Central memory CD8-positive, alpha-beta T cell (primary cell): ENCODE data around the gene MPV17L2.
A peak's percentile ranks its signal among the peaks of the same experiment; 100 is the strongest.

Experiments
- ATAC-seq: fragments of 150-1000 bp; cut with Tn5 transposase; replicated peaks from 2 replicates; pipeline ENCODE4 v1.10.0; 2022; ENCODE audit warnings: mild to moderate bottlenecking, moderate FRiP score, moderate number of reproducible peaks; ENCODE audit not compliant: poor library complexity, severe bottlenecking; ENCODE audit errors: extremely low read depth
- DNase-seq, 2 donors: peaks; one replicate each; pipeline ENCODE4 v3.0.0; 2021; ENCODE audit warnings: low spot score in 2 of 2
- H3K27ac Mint-ChIP-seq: one replicate; pipeline ENCODE4 v1.8.0; 2022; ENCODE audit warnings: low read depth, mild to moderate bottlenecking, moderate library complexity, mixed read lengths
- H3K27me3 Mint-ChIP-seq: one replicate; pipeline ENCODE4 v1.8.0; 2022; ENCODE audit warnings: mixed read lengths
- H3K36me3 Mint-ChIP-seq: one replicate; pipeline ENCODE4 v1.8.0; 2022; ENCODE audit warnings: mild to moderate bottlenecking, moderate library complexity, mixed read lengths; ENCODE audit not compliant: insufficient read depth
- H3K4me1 Mint-ChIP-seq: one replicate; pipeline ENCODE4 v1.8.0; 2022; ENCODE audit warnings: mixed read lengths
- H3K4me3 Mint-ChIP-seq: one replicate; pipeline ENCODE4 v1.8.0; 2022; ENCODE audit warnings: mild to moderate bottlenecking, moderate library complexity, mixed read lengths
- H3K9me3 Mint-ChIP-seq: one replicate; pipeline ENCODE4 v1.8.0; 2022; ENCODE audit warnings: mixed read lengths

The MPV17L2 gene

DNA sequence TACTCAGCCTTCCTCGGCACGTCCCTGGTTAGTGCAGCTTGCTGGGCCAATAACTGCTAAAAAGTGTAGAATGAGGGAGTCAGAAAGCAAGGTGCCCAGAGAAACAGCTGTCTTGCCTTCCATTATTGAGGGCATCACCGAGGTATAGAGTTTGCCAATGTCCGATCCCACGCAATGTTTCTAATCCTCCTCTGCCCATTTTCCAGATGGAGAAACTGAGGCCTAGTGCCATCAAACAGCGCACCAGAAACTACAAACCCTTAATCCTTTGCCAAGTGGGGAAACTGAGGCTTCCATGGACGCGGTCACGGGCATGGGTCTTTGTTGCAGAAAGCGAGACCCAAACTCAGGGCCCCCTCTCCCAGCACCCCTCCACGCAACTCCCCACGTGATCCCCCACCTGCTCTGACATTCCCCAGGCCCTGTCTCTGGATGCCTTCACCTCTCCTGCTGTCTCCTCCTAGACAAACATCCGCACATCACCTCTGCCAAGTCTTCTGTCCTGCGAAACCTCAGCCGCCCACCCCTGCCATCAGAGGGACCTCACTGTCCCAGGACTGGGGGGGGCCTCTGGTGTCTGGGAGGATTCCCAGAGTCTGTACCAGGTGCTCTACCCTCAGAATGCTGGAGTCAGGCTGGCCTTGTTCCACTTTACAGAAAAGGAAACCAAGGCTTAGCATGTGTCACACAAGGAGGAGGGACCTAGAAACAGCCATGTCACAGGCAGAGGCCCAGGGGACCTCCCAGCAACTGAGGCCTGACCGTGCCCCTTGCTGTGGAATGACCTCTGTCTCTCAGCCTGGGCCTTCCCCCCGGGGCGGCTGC lies 34.1 kb downstream of the MPV17L2 start:
- ATAC-seq = no peak
- peaks cover 14% of the 10 kb centered on the region for H3K4me1 Mint-ChIP-seq
- peaks cover 7% of the 10 kb centered on the region for H3K36me3 Mint-ChIP-seq
- H3K27ac Mint-ChIP-seq = no peak overlapping the region
- no peaks in the 10 kb centered on the region for H3K9me3 Mint-ChIP-seq
- no peak for DNase-seq
- H3K27me3 Mint-ChIP-seq = peaks cover 89% of the 10 kb centered on the region
- H3K4me3 Mint-ChIP-seq = no peak overlapping the region

DNA sequence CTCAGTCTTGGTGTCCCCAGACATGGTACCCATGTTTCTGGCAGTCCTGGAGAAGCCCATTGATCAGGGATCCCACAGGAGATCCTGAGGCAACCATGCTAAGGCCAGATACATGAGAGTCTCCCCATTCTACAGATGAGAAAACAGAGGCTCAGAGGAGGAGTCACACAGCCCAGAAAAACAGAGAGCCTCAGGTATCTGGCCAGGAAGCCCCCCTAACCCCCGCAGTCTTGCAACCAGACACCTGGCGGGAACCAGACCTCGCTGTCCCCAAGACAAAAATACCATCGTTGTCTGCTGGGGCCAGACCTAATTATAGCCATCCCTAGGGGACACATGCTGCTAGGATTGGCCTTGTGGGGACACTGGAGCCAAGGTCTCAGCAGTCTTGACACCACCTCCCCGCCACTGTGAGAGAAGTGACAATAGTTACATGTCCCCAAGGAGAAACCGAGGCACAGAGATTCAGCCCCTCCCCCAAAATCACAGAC lies 34.8 kb downstream of the MPV17L2 start:
- Mint-ChIP-seq H3K9me3 (no peaks in the 10 kb centered on the region), H3K4me3 (no peak overlapping the region), H3K4me1 (peaks cover 14% of the 10 kb centered on the region), H3K27me3 (peaks cover 89% of the 10 kb centered on the region), H3K36me3 (peaks cover 7% of the 10 kb centered on the region), H3K27ac (no peak overlapping the region)
- DNase-seq (no peak), ATAC-seq (no peak)

DNA sequence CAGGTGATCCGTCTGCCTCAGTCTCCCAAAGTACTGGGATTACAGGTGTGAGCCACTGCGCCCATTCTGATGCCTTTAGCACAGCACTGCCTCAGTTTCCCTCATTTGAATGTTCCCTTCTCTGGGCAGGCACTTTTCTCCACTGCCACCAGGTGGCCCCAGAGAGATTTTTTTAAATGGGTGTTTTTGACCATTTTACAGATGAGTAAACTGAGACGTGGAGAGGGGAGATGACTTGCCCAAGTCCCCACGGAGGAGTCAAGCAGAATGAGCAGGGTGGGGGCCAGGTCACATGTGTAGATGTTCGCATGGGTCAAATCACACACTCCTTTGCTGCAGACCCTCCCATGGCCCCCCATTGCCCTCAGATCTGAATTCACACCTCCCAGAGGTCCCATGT lies 36.5 kb downstream of the MPV17L2 start:
- no peaks in the 10 kb centered on the region for H3K9me3 Mint-ChIP-seq
- H3K4me1 Mint-ChIP-seq = peaks cover 5% of the 10 kb centered on the region
- H3K27ac Mint-ChIP-seq = no peak overlapping the region
- ATAC-seq (no peak), DNase-seq (no peak)
- H3K27me3 Mint-ChIP-seq = peaks cover 90% of the 10 kb centered on the region
- no peak overlapping the region for H3K4me3 Mint-ChIP-seq
- peaks cover 8% of the 10 kb centered on the region for H3K36me3 Mint-ChIP-seq

DNA sequence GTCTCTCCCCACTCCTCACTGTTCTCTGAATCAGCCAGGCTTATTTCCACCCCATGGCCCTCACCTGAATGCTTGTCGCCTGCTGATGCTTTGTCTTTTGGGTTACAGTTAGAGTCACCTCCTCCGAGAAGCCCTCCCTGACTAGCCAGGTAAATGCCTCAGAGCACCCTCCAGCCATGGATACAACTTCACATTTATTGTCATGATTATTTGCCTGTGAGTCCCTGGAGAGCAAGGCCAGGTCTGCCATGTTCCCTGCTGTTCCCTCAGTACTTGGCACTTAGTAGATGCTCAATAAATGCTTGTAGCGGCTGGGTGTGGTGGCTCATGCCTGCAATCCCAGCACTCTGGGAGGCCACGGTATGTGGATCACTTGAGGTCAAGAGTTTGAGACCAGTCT lies 36.9 kb downstream of the MPV17L2 start:
- no peaks in the 10 kb centered on the region for H3K9me3 Mint-ChIP-seq
- peaks cover 8% of the 10 kb centered on the region for H3K36me3 Mint-ChIP-seq
- no peak overlapping the region for H3K4me3 Mint-ChIP-seq
- peaks cover 90% of the 10 kb centered on the region for H3K27me3 Mint-ChIP-seq
- ATAC-seq = no peak
- peaks cover under 1% of the 10 kb centered on the region for H3K4me1 Mint-ChIP-seq
- DNase-seq = no peak
- no peak overlapping the region for H3K27ac Mint-ChIP-seq

DNA sequence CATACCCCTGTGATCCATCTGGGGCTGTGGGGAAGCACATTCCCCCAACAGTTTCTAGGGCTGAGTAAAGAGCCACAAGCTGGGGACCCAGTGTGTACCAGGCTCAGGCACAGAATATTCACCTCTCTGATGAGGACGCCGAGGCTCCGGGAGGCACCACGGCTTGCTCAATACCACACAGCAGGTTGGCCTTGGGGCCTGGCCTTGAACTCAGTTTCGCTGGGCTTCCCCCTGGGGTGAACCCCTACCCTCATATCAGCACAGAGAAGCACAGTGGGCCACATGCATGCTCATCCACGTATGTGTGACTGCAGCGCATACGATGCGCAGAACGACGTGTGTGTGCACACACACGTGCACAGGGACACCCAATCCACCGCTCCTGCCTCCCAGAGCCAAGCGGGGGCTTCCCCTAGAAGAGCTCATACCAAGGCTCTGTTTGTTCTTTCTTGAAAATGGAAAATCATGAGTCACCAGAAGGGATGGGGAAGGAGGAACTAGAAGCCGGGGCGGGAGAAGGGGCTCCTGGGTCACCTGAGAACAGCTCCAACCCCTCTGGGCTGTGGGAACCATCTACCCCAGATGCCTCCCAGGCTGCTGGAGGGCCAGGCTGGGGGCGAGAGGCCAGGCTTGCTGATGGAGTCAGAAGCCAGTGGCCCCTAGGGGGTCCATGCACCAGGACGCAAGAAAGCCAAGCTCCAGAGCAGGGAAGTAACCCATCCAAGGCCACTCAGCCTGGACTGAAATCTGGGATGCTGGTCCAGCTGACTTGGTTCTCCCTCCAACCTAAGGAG lies 38.1 kb downstream of the MPV17L2 start:
- ATAC-seq = no peak
- peaks cover 90% of the 10 kb centered on the region for H3K27me3 Mint-ChIP-seq
- no peak overlapping the region for H3K4me3 Mint-ChIP-seq
- peak overlapping the region; percentile 53 for H3K27ac Mint-ChIP-seq
- no peaks in the 10 kb centered on the region for H3K4me1 Mint-ChIP-seq
- H3K36me3 Mint-ChIP-seq = peaks cover 6% of the 10 kb centered on the region
- no peaks in the 10 kb centered on the region for H3K9me3 Mint-ChIP-seq
- DNase-seq = no peak

DNA sequence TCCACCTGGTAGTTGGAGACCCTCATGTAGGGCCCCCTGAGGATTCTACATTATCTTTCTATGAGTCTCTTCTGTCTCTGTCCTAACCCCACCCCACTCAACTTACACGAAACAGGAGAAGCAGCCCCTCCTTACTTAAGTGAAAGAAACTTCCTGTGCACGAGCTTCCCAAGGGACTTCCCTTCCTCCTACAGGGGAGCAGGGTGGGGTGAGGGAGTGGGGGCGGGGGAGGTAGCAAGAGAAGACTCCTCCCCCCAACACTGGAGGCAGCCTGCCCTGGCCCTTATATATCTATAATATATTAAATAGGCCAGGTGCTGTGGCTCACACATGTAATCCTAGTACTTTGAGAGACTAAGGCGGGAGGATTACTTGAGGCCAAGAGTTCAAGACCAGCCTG lies 38.8 kb downstream of the MPV17L2 start:
- H3K4me3 Mint-ChIP-seq = no peak overlapping the region
- no peaks in the 10 kb centered on the region for H3K9me3 Mint-ChIP-seq
- peaks cover 6% of the 10 kb centered on the region for H3K36me3 Mint-ChIP-seq
- DNase-seq (no peak), ATAC-seq (no peak)
- H3K4me1 Mint-ChIP-seq = no peaks in the 10 kb centered on the region
- no peak overlapping the region for H3K27ac Mint-ChIP-seq
- peaks cover 90% of the 10 kb centered on the region for H3K27me3 Mint-ChIP-seq

DNA sequence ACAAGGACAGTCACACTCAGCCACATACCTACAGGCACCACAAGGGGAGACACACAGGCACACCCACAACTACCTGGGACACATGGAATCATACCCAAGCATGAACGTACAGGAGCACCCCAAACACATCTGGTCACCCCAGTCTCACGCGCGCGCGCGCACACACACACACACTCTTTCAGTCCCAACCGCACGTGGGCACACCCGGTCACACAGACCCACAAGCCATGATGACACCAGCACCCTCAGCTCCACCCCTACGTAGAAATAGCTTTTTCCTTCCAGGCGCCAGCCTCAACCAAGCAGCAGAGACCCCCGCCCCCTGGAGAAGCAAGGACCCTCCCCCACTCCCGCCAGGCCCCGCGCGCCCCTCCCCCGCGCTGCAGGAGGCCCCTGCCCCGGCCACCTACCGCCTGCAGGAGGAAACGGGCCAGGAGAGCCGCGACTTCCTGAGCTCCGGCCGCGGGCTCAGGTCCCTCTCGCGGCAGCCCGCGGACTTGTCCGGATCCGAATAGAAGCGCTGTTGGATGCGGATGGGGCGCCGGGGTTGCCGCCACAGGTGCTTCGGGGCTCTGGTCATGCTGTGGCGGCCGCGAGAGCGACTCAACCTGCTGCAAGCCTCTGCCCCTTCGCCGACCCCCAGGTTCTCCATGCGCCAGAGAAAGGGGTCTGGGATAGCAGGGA lies 39.7 kb downstream of the MPV17L2 start:
- Mint-ChIP-seq H3K4me3 (no peak overlapping the region), H3K36me3 (peaks cover 6% of the 10 kb centered on the region), H3K27ac (no peak overlapping the region), H3K4me1 (no peaks in the 10 kb centered on the region), H3K27me3 (peaks cover 86% of the 10 kb centered on the region), H3K9me3 (no peaks in the 10 kb centered on the region)
- ATAC-seq (no peak), DNase-seq (no peak)

DNA sequence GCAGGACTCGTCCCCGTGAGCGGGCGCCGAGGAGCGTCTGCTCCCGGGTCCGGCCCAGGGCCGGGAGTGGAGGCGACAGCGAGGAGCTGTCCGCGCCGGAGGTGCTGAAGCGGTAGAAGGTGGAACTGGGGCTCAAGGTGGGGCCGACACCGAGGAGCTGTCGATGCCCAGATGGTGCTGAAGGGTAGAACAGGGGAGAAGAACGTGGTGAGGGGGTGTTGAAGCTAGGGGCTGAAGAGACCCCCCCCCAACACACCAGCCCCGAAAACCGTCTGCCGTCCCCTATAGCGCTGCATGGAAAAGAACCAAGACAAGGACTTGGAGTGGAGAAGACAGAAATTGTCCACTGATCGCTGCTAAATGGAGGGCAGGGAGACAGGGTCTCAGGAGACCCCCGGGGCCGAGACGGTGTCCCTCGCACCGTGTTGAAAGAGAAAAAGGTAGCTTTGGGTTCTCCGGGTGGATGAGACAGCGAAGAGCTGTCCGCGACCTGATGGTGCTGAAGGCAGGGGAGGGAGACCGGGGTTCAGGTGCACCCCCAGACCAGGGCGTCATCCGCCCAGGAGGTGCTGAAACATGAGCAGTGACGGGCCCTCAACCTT lies 40.3 kb downstream of the MPV17L2 start:
- Mint-ChIP-seq H3K36me3 (peaks cover 6% of the 10 kb centered on the region), H3K4me3 (no peak overlapping the region), H3K9me3 (no peaks in the 10 kb centered on the region), H3K27me3 (peaks cover 80% of the 10 kb centered on the region), H3K27ac (no peak overlapping the region), H3K4me1 (no peaks in the 10 kb centered on the region)
- peak; percentile 56 for ATAC-seq
- DNase-seq = peak in 1 of 2 donors; percentile 25

DNA sequence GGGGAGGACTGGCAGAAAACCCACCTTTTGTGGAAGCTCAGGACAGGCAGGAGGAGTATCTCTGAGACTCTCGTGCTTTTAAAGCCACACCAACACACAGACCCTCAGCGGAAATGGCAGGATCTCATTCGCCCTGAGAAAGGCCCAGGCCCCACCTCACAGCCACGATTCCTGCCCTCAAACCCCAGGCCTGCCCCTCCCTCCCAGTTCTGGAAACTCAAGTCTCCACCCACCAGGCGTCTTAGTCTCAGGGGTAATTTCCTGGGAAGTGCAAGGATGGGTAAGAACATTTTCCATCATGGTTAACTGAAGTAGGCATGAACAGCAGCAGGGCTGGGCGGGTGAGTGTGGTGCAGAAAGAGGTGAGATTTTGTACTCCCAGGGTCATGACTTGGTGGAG lies 41.2 kb downstream of the MPV17L2 start:
- H3K27me3 Mint-ChIP-seq = peaks cover 84% of the 10 kb centered on the region
- DNase-seq = no peak
- no peak overlapping the region for H3K27ac Mint-ChIP-seq
- ATAC-seq = no peak
- H3K9me3 Mint-ChIP-seq = no peaks in the 10 kb centered on the region
- H3K36me3 Mint-ChIP-seq = peaks cover 6% of the 10 kb centered on the region
- no peak overlapping the region for H3K4me3 Mint-ChIP-seq
- no peaks in the 10 kb centered on the region for H3K4me1 Mint-ChIP-seq

DNA sequence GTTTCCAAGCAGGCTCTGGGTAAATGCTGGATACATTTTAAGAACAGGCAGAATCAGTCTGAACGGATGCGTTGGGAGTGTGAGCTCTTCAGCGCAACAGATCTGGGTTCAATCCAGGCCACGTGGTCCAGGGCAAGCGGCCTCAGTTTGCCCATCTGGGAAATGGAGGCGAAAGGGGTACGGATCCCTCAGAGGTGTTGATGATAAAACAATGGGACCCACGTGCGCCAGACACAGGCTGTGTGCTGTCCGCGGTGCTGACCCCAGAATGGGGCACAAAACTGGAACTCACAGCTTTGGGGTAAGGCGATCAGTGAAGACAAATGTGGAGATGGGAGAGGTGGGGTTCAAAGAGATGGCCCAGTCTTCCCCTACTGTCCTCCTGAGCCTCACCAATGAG lies 46.3 kb downstream of the MPV17L2 start:
- Mint-ChIP-seq H3K36me3 (no peaks in the 10 kb centered on the region), H3K4me3 (no peak overlapping the region), H3K27ac (no peak overlapping the region), H3K4me1 (no peaks in the 10 kb centered on the region), H3K27me3 (peaks cover 39% of the 10 kb centered on the region), H3K9me3 (no peaks in the 10 kb centered on the region)
- DNase-seq (no peak), ATAC-seq (no peak)

DNA sequence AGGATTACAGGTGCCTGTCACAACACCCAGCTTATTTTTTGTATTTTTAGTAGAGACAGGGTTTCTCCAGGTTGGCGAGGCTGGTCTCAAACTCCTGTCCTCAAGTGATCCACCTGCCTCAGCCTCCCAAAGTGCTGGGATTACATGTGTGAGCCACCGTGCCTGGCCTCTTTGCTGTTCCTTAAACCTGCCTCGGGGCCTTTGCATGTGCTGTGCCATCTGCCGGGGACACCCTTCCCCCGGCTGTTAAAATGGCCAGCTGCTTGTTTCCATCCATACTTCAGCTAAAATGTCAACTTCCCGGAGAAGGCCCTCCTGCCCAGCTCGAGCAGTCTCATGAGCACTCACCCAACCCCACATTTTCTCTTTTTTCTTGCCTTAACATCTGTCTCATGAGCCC lies 52.3 kb downstream of the MPV17L2 start:
- no peak for DNase-seq
- Mint-ChIP-seq H3K27me3 (peaks cover 10% of the 10 kb centered on the region), H3K9me3 (no peaks in the 10 kb centered on the region), H3K4me3 (no peak overlapping the region), H3K27ac (no peak overlapping the region), H3K4me1 (no peaks in the 10 kb centered on the region), H3K36me3 (peaks cover 1% of the 10 kb centered on the region)
- ATAC-seq = no peak
